Left ventricle myocardium inferior (tissue), 1 donor: ENCODE data around the gene SCNN1G. TPM values are rescaled to one million over a fixed set of nuclear protein-coding genes. Genes with fewer than 3 reads are reported as not detected.
A peak's percentile ranks its signal among the peaks of the same experiment; 100 is the strongest.

ENCODE experiments used
- DNase-seq: peaks from one replicate; pipeline ENCODE4 v3.0.0-alpha.2; 2020
- H3K27ac ChIP-seq: fragments of 200-600 bp; replicated peaks from 2 replicates; pipeline ENCODE4 v1.8.0; 2021
- H3K27me3 ChIP-seq: fragments of 200-600 bp; 2 replicates; pipeline ENCODE4 v1.8.0; 2021; ENCODE audit warnings: low read depth
- H3K36me3 ChIP-seq: fragments of 200-600 bp; 2 replicates; pipeline ENCODE4 v1.8.0; 2021
- H3K4me1 ChIP-seq: fragments of 200-600 bp; 2 replicates; pipeline ENCODE4 v1.8.0; 2021
- H3K4me3 ChIP-seq: fragments of 200-600 bp; 2 replicates; pipeline ENCODE4 v1.8.0; 2021; ENCODE audit warnings: mild to moderate bottlenecking, moderate library complexity
- H3K9me3 ChIP-seq: fragments of 200-600 bp; replicated peaks from 2 replicates; pipeline ENCODE4 v1.8.0; 2021
- CTCF ChIP-seq: fragments of 200-600 bp; IDR thresholded peaks from 2 replicates; pipeline ENCODE4 v1.8.0; 2021; ENCODE audit warnings: antibody characterized with exemption, mild to moderate bottlenecking, borderline replicate concordance
- intact Hi-C: fragments of 100-400 bp; cut with micrococcal nuclease; formaldehyde crosslinking; loops from one replicate; pipeline ENCODE4 v1.11.0; 2022
- total RNA-seq: library from RNA; stranded (reverse); fragmentation: NEBNext Ultra II Directional; extraction: Animal tissue kit (Norgen Biotek cat#: 25700); gene quantifications from one replicate; pipeline ENCODE4 v1.2.1, GENCODE V29; 2021
- donor health status: DM: no; HTN: yes; CAD: no; lungs with severe emphysema.

Gene SCNN1G
- total RNA-seq, 1 donor from 2014 or later: not detected

GRCh38 chr16:23181506-23181905 is 1.0 kb upstream of the SCNN1G start:
- Histone ChIP-seq H3K4me3 (no peak overlapping the region), H3K9me3 (no peaks in the 10 kb centered on the region), H3K36me3 (no peaks in the 10 kb centered on the region), H3K4me1 (peaks cover 29% of the 10 kb centered on the region), H3K27ac (no peak overlapping the region), H3K27me3 (peaks cover 95% of the 10 kb centered on the region)
- intact Hi-C loops: loop anchor here (2.0 kb wide), 1 partner anchor 253 kb away; no protein-coding TSS in a partner anchor
- no peak for TF ChIP-seq CTCF
- no peak for DNase-seq

- peak; percentile 61 for DNase-seq
- Histone ChIP-seq H3K4me3 (peak overlapping the region; percentile 67), H3K9me3 (no peaks in the 10 kb centered on the region), H3K4me1 (peaks cover 29% of the 10 kb centered on the region), H3K27ac (no peak overlapping the region), H3K36me3 (no peaks in the 10 kb centered on the region), H3K27me3 (peaks cover 89% of the 10 kb centered on the region)
- peak; percentile 97 for TF ChIP-seq CTCF
- intact Hi-C loops: no loop called here
These were observed 303 bp upstream of the SCNN1G start for GRCh38 chr16:23182206-23182678.

- peaks cover 29% of the 10 kb centered on the region for H3K4me1 ChIP-seq
- H3K27me3 ChIP-seq: peaks cover 78% of the 10 kb centered on the region
- no peaks in the 10 kb centered on the region for H3K9me3 ChIP-seq
- no peaks in the 10 kb centered on the region for H3K36me3 ChIP-seq
- TF ChIP-seq CTCF: no peak
- no peak for DNase-seq
- intact Hi-C loops: no loop called here
- H3K27ac ChIP-seq: no peak overlapping the region
- peak overlapping the region; percentile 67 for H3K4me3 ChIP-seq
These were observed 958 bp downstream of the SCNN1G start for GRCh38 chr16:23183543-23183862.

GRCh38 chr16:23185656-23186055 is 3.1 kb downstream of the SCNN1G start:
- no peaks in the 10 kb centered on the region for H3K36me3 ChIP-seq
- H3K27ac ChIP-seq: no peak overlapping the region
- no peaks in the 10 kb centered on the region for H3K9me3 ChIP-seq
- peaks cover 29% of the 10 kb centered on the region for H3K4me1 ChIP-seq
- TF ChIP-seq CTCF: no peak
- no peak for DNase-seq
- H3K27me3 ChIP-seq: peaks cover 64% of the 10 kb centered on the region
- intact Hi-C loops: no loop called here
- H3K4me3 ChIP-seq: no peak overlapping the region

GRCh38 chr16:23186171-23186570 is 3.6 kb downstream of the SCNN1G start:
- no peak for TF ChIP-seq CTCF
- Histone ChIP-seq H3K27ac (no peak overlapping the region), H3K4me3 (no peak overlapping the region), H3K9me3 (no peaks in the 10 kb centered on the region), H3K4me1 (peaks cover 29% of the 10 kb centered on the region), H3K27me3 (peaks cover 58% of the 10 kb centered on the region), H3K36me3 (no peaks in the 10 kb centered on the region)
- DNase-seq: no peak
- intact Hi-C loops: no loop called here

- peaks cover 48% of the 10 kb centered on the region for H3K27me3 ChIP-seq
- intact Hi-C loops: no loop called here
These were observed 4.8 kb downstream of the SCNN1G start for GRCh38 chr16:23187341-23187740.

More at GRCh38 chr16:23187341-23187740, 4.8 kb downstream of the SCNN1G start:
- H3K27ac ChIP-seq: no peak overlapping the region
- H3K36me3 ChIP-seq: no peaks in the 10 kb centered on the region
- H3K9me3 ChIP-seq: no peaks in the 10 kb centered on the region
- no peak for DNase-seq
- H3K4me1 ChIP-seq: peaks cover 24% of the 10 kb centered on the region
- no peak for TF ChIP-seq CTCF
- H3K4me3 ChIP-seq: no peak overlapping the region
